GM18858 (cell line): ENCODE results near the gene PROX2.

Experiments used
- ATAC-seq: cut with Tn5 transposase; IDR thresholded peaks from one replicate; pipeline ENCODE4 v1.9.1; 2021; ENCODE audit not compliant: unreplicated experiment

Gene PROX2

DNA sequence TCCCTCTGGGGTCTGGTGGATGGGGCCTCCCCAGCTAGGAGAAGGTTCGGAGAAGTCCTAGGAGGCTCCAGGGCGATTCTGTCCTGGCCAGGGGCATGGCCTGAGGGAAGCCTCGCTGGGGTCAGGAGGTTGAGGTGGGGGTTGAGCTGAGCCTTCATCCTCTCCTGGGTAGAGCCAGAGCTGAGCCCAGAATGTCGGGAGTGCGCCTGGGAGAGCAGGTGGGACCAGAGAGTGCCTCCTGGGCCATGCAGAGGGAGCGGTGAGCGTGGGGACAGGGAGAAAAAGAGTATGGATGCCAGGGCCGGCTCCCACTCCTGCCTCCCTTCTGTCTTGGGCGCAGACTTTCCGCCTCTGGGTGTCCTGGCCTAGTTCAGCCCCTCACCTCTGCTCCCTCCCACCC is 34.0 kb upstream of the PROX2 start:
- no peak for ATAC-seq

DNA sequence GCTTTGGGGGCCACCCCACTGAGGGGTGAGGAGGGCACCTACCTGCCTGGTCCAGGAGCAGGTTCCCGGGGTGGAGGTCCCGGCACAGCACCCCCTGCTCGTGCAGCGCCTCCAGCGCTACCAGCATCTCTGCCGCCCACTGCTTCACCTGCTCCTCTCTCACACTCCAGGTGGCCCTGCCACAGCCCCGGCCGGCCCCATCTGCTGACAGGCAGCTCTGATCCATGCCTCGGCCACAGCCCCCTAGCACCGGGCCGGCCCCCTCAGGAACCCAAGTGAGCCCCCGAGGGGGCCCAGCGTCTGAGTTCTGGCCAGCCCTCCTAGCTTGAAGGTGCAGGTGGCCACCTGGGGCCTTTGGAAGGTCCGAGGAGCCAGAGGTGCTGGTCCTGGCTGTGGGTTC is 33.6 kb upstream of the PROX2 start:
- no peak for ATAC-seq

DNA sequence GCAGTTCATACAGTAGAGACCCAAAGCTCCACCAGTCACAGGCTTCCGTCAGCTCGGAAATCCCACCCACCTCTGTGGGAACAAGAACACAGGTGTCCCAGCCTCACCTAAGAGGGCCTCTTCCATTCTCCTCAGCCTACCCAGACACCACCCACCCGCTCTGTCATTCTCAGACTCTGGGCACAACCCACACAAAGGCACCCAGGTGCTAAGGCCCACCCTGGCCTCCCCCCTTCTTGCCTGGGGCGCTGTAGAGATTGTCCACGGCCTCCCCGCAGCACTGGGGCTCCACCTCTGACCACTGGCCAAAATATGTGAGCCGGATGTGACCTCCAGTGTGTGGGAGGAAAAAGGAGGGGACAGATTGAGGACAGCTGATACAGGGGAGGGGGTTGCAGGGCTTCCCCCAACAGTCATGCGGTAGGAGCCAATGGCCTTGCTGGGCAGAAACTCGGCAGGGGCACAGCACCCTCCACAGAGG is 33.0 kb upstream of the PROX2 start:
- ATAC-seq: no peak

DNA sequence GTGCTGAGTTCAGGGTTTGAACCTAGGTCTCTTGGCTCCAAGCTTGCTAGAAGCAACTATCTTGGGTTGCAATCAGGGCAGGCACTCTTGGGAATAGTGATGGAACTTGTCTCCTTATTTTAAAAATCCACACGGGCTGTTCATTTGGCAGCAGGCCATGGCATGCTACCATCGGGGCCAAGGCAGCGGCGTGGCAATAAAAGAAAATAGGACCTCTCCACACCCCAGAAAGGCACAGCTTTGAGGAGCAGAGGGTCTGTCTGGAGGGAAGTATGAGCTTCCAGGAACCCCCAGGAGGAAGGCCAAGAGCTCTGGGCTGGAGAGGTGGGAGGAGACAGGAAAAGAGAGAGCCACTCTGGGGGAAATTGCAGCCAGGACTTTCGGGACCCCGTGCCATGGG is 31.8 kb upstream of the PROX2 start:
- ATAC-seq: no peak

DNA sequence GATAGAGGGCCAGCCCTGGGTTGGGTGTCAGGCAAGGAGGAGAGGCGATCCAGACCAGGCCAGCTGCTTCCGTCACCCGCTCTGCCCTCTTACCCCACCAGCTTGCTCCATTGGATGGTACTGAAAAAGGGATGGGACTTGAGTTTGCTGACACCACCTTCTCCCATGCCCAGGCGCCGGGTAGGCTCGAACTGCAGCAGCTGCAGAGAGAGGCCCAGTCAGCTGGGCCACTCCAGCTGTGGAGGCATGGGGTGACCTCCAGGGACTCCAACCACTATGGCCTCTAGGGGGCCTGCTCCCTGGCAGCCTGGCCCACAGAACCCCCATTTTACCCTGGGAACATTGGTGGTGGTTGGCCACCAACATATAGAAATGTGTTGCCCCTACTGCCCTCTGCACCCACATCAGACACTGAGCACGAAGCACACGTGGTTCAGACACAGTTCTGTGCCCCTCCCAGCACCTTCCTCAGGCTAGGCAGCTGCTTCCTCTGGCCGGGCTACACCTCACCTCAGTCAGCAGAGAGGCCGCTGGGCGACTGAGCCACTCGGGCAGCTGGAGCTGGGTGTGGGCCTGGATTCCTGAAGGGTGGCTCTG is 31.1 kb upstream of the PROX2 start:
- ATAC-seq: no peak

DNA sequence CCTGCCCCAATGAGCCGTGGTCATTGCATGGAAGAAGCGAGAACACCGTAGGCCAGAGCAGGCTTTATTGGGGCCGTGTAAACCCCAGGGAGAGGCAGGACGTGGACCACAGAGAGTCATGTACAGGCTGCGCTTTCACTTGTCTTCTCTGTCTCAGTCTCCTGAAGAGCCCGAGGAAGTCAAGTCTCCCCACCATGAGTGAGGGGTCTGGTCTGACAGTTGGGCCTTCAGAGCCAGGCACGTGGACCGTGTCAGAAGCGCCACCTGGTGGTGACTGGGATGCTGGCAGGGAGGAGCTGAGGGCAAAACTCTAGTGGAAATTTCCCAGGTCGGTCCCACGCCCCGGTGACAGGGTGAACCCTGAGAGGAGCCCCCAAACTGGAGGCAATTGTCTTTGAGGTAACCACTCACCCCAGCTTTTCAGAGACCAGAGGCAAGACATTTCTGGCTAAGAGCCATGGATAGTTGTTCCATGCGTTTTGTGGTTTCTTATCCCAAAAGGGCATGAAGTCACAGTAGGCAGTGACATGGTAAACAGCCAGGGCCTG is 29.7 kb upstream of the PROX2 start:
- no peak for ATAC-seq

DNA sequence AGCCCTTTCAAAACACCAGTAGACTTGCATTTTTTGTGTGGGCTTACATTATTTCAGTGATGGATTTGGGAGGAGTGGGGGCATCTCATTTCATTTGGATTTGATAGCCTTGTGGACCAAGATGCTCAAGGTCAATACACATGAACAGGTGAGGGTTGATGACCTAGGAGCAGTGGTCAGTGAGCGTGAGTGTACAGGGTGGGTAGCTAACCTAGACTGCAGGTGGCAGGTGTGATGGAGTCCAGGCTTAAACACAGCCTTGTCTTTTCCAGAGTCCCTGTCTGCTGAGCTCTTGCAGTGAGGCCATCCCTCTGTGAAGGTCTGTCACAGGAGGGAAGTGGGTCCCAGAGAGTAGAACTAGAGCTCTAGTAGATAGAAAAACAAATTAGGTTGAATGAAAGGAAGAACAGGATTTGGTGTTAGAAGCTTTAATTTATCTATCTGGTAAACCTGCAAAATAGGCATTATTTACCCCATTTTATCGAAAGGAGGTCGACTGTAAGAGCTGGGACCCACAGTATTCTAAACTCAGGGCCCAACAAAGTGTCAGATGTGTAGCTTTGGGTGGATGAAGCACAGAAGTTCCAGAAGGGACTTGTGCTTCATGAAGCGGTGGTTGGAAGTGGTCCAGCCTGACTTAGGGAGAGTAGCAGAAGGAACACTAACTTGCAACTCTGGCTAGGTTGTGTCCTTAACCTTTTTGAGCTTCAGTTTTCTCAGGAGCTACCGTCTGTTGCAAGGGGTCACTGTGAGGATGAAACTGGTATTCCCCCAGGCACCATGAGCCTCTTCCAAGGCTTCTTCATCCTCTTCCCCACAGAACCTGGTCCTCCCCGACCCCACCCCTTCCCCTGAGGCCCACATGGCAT is 28.9 kb upstream of the PROX2 start:
- no peak for ATAC-seq

DNA sequence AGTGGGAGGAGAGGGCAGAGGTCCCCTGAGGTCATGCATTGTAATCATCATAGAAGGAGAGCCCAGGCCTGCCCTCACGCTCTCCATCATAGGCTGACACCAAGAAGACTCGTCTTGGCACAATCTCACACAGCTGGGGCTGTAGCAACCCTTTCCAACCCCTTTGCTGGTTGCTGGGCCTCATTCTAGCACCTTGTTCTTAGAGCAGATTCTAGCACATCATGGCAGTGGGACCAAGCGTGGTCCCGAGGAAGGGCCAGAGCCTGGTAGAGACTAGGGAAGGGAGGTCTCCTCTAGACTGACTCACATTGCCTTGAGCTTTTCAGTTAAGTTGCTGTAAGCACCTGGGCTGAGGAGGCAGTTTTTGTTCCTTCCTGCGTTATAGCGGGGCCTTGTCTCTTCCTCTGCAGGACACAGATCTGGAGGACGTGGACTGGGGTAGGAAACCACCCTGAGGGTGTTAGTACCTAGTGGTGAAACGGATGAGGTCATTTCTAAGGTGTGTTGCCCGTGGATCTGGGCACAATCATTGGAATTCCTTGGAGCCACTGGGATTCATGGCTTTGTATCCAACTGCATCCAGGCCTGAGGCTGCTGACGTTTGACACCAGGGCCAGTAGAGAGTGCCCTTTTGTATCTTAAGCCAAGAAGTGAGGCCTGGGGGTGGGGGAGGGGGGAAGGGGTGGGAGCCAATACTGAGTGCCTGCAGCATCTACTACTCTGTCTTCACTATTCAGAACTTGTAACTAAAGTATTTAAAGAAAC is 27.2 kb upstream of the PROX2 start:
- no peak for ATAC-seq

DNA sequence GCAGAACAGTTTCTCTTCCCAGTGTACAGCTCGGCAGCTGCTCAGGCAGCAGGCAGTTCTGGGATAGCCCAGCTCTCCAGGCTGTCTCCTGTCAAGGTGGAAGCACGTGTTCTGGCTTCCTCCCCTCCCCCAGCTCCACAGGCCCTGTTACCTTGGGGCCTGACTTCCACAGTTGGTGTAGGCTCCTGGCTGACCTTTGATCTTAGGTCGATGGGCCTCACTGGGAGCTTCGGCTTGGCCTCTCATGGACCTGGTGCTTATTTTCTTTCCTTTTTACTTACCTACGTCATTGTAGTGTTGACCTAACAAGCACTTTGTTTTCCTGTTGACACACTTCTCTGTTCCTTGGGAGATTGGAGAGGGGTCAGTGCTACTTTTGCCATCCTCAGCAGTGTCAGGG is 22.7 kb upstream of the PROX2 start:
- no peak for ATAC-seq

DNA sequence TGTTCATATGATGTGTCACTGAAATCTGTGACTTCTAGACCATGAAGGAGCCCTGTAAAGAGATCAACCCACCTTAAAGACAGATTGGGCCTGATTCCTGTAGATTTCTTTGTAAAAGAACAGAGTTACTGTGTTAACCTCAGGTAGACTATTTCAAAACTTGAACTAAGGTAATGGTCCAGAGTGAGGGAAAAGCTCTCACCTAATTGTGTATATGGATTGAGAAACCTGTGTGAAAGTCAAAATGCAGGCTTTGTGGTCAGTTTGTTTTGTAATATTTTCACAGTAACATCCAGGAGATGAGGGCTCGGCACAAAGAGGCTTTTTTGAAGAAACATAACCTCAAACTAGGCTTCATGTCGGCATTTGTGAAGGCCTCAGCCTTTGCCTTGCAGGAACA is 22.1 kb upstream of the PROX2 start:
- ATAC-seq: no peak

DNA sequence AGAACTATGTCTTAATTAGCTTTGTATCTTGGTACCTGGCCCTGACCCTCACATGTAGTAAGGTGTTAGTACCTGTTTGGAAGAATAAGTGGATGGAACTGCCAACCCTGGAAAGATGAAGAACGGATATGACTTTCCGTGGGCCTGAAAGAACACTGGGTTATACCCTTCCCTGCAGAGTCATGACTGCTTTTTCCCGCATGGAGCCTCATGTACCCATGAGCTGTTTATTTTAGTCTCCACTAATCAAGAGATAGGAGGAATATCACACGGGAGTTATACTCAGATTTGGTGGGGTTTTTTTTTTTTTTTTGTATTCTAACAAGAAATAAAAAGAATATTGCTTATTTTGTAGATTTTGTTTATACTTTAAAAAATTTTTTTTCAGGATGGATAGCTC is 21.7 kb upstream of the PROX2 start:
- ATAC-seq: no peak

DNA sequence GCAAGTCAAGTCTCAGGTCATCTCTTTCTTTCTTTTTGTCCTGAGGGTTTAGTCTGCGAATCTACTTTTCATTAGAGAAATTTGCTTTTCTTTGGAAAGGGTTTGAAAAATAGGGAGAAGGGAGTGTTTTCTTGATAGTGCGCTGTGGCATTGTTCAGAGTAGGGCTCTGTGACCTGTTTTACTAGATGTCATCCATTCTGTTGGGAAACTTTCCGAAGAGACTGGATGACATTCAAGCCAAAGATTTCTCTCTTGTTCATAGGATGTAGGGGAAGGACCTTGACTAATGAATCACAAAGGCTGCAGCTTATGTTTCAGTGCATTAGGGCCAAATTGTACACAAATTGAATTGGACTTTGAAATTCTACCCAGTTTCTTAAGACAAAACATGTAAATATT is 20.5 kb upstream of the PROX2 start:
- ATAC-seq: no peak

DNA sequence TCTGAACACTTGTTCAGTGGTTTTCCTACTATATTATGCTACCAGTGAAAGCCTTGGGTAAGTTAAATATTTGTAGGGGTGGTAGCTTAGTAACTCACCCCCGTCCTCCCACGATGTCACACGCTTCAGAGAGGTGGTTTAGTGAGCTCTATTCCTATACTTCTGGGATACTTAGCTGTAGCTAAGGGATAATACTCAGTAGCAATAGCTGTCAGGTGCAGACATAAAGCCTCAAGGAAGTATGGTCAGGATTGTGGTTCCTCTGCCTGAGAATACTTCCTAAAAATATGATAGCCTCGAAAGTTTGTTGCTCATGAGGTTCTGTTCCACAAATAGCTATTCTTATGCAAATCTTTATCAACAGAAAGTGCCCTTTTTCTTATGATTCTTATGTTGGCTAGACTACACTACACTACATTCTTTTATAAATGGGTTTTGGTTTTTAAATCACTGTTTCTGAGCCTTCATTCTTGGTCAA is 17.7 kb upstream of the PROX2 start:
- no peak for ATAC-seq

DNA sequence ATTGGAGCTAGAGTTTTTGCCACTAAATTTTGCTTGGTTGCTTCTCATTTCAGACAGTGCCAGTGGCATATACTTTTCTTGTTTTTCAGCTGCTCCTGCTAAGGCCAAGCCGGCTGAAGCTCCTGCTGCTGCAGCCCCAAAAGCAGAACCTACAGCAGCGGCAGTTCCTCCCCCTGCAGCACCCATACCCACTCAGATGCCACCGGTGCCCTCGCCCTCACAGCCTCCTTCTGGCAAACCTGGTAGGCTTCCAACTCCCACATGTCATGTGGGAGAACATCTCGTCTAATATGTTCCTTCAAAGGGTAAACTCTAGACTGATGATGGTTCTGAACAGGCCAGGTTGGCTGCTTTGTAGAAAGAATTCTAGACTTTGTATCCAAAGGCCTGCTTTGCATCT is 16.8 kb upstream of the PROX2 start:
- no peak for ATAC-seq

DNA sequence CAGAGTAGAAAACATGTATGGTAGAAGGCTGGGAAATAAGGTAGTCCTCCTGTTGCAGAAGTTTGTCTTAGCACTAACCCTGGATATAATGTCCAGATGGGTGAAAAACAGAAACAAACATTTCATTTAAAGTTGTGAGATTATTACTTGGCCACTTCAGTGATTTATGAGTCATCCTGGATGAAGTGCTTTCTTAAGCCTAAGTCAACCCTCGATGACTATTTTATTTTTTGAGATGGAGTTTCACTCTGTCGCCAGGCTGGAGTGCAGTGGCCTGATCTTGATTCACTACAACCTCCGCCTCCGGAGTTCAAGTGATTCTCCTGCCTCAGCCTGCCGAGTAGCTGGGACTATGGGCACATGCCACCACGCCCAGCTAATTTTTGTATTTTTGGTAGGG is 15.9 kb upstream of the PROX2 start:
- ATAC-seq: no peak

DNA sequence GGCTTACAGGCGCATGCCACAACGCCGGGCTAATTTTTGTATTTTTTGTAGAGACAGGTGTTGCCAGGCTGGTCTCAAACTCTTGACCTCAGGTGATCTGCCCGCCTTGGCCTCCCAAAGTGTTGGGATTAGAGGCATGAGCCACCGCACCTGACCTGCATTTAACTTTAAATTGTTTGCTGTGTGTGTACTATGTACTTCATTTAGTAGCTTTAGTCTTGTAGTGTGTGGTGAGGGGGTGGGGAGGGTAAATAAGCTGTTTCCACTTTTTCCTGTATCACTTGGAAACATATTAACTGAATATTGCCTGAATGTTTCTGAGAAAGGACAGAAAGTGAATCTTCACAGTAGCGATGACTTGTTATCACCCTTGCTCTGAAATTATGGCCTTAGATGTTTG is 14.3 kb upstream of the PROX2 start:
- ATAC-seq: no peak

DNA sequence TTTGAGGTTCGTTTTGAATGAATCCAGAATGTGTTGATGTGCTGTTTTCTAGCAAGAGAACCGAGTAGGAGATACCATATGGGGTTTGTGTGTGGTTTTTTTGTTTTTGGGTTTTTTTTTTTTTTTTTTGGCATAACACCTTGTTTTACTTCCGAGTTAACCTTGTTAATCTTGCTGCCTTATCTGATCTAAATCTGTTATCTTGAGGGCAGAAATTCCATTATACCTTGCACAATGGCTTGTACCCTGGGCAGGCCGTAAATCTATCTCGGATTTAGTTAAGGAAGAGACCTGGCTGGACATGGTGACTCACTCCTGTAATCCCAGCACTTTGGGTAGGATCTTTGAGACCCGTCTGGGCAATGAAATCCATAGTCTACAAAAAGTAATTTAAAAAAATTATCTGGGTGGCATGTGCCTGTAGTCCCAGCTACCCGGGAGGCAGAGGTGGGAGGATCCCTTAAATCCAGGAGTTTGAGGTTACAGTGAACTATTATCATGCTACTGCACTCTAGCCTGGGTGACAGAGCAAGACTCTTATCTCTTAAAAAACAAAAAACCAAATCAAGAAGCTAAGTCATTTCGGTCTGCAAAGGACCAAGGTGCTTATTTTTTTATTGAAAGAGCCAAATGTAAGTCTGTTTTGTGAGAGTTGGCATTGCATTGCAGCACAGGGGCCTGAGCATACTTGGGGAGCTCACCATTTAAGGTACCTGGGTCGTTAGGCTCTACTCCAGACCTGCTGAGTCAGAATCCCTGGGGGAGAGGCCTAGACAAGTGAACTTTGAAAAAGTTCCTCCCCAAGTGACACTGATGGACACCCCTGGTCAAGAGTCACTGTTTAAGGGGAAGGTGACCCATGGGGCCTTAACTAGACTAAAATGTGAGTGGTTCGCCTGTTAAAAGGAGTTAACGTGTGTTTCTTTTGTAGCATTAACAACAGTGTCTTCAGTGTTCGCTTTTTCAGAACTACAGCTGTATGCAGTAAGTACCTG is 12.5 kb upstream of the PROX2 start:
- ATAC-seq: no peak

DNA sequence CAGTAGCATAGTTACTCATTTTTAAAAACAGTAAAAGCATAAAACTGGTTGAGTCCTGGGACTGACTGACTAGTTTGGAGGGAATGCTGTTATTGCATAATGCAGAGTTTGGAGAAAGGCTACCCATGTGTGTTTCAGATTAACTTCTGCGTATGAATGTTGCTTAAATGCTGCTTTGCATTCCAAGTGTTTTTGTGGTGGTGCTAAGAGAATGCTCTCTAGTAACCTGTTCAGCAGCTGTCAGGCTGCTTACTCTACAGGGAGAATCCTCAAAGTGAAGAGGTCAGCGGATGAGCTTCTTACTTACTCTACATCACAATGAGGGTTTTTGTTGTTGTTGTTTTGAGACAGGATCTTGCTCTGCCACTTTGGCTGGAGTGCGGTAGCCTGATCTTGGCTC is 10.1 kb upstream of the PROX2 start:
- ATAC-seq: no peak

DNA sequence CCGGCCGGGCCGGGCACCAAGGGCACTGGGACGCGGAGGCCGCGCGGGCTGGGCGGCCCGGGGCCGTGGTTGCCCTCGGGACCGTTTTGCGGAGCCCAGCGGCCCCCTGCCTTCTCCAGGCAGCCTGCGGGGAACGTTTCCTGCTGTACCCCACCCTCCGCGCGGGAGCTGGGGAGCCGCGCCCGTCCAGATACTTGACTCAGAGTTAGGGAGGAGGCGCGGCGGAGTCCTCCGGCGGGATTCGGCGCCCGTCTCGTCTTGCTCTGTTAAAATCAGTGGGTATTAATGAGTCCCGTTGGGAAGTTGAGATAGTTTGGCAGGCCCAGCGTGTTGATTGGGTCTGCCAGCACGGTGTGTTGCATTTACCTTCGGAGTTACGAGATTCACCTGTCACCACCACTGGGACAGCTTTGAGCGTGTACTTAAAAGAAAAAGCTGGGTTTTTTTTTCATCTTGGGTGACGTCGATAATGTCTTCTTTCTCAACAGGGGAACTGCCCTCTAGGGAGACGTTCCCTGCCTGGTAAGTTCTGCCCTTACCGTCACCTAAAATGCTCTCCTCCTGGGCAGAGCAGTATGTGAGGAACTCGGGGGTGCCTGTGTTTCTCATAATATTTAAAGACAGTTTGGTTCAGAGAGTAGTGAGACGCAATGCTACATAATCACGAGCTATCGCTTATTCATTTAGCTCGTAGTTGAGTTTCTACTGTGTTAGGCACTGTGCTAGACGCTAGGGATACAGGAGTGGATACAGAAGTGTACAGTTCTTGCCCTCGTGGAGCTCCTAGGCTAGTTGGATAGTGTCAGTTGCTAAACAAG is 6.4 kb upstream of the PROX2 start:
- peak; percentile 20 for ATAC-seq
